HG02943 (cell line): ENCODE measurements around the gene RPS6KC1.
"Not testable (repeated sequence)": the region's sequence is repeated elsewhere in the genome, so short reads cannot be mapped to it uniquely, and the experiment has no call there.

Experiments
- ATAC-seq: cut with Tn5 transposase; IDR thresholded peaks from one replicate; pipeline ENCODE4 v1.9.1; 2021; ENCODE audit warnings: mild to moderate bottlenecking, low read depth, moderate library complexity; ENCODE audit not compliant: unreplicated experiment

Gene RPS6KC1

DNA sequence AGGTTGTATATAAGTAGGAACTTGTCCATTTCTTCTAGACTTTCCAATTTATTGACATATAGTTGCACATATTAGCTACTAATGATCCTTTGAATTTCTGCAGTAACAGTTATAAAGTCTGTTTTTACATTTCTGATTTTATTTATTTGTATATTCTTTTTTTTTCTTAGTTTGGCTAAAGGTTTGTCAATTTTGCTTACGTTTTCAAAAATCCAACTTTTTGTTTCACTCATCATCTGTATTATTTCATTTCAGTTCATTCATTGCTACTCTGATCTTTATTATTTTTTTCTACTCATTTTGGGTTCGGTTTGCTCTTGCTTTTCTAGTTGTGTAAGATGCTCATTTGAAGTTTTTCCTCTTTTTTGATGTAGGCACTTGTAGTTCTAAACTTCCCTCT lies 97.9 kb downstream of the RPS6KC1 start:
- ATAC-seq = no peak

- ATAC-seq = not testable (repeated sequence)
These were observed 99.0 kb downstream of the RPS6KC1 start for GRCh38 chr1:213150090-213150489.

DNA sequence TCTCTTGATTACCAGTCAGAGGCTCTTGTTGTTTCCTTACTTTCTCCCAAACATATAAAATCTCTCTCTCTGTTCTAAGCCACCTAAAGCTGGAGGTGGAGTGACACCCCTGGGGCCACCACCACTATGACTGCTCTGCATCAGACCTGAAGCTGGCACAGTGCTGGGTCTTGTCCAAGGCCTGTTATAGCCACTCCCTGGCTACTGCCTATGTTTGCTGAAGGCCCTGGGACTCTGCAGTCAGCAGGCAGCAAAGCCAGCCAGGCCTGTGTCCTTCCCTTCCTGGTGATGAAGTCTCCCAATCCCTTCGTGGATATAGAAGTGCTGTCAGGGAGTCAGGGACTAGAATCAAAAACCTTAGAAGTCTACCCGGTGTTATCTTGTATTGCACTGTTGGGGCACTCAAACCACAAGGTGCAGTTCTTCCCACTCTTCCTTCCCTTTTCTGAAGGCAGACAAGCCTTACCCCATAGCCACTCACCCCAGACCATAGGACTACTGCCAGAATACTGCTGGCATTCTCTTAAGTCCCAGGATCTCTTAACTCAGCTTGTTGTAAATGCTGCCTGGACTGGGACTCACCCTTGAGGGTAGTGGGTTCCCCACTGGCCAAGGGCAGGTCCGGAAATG lies 103.1 kb downstream of the RPS6KC1 start:
- ATAC-seq = no peak

DNA sequence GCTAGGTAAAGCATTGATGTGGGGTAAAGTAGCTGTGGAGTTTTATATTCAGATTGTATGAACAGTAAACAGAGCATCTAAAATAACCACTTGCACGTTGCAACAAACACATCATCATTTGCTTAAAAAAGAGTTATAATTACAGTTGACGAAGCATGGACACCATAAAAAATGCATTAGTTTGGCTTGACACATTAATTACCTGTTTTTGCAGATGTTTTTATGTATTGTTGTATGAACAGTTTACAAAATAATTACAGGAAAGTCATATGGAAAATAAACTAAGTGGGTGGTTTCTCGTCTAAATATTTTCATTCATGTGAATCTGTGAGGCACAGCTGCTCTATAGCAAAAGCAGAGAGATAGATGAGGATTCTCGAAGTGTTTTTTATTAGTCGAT lies 108.3 kb downstream of the RPS6KC1 start:
- ATAC-seq = no peak

- not testable (repeated sequence) for ATAC-seq
These were observed 109.4 kb downstream of the RPS6KC1 start for GRCh38 chr1:213160442-213160841.

DNA sequence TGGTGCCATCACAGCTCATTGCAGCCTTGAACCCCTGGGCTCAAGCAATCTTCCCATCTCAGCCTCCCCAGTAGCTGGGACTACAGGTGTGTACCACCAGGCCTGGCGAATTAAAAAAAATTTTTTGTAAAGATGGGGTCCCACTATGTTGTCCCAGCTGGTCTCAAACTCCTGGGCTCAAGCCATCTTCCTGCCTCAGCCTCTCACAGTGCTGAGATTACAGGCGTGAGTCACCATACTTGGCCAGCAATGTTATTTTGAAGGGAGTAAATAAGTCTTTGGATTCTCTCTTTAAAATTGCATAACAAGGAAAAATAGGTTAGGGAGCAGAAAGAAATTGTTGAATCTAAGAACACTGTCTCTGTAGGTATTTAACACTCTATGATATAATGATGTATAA lies 111.3 kb downstream of the RPS6KC1 start:
- ATAC-seq = no peak

DNA sequence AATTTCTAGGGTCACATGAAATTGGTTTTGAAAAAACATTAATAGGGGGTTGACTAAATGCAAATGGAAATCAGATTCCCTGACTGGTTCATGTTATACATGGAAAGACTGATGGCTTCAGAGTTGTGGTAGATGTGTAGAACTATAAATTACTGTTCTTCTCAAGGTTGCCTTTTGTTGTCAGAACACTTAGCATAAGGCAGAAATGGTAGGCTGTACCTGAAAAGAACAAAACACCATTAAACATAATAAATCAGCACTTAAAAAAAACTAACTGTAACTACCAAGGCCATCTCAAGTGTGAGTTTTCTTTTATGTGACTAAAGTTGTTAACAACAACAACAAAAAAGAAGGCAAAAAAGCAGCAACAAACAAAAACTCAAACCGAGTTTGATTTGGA lies 111.8 kb downstream of the RPS6KC1 start:
- no peak for ATAC-seq

- ATAC-seq = no peak
These were observed 112.3 kb downstream of the RPS6KC1 start for GRCh38 chr1:213163278-213163711.

DNA sequence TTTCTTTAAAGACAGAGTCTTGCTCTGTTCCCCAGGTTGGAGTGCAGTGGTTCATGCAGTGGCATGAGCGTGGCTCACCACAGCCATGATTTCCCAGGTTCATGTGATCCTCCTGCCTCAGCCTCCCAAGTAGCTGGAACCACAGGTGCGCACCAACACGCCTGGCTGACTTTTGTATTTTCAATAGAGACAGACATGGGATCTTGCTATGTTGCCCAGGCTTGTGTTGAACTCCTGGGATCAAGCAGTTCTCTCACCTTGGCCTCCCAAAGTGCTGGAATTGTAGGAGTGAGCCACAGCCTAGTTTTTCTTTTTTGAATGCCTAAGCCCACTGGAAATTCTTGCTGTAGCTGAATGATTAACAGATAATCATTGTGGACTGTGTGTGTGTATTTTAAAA lies 113.5 kb downstream of the RPS6KC1 start:
- ATAC-seq = no peak

- ATAC-seq = no peak
These were observed 115.8 kb downstream of the RPS6KC1 start for GRCh38 chr1:213166852-213167251.

GRCh38 chr1:213171711-213172110 lies 120.7 kb downstream of the RPS6KC1 start:
- ATAC-seq = no peak

- no peak for ATAC-seq
These were observed 125.3 kb downstream of the RPS6KC1 start for GRCh38 chr1:213176341-213176740.

GRCh38 chr1:213179784-213180183 lies 128.7 kb downstream of the RPS6KC1 start:
- ATAC-seq = no peak

- ATAC-seq = no peak
These were observed 129.8 kb downstream of the RPS6KC1 start for GRCh38 chr1:213180833-213181232.

- ATAC-seq = no peak
These were observed 132.1 kb downstream of the RPS6KC1 start for GRCh38 chr1:213183036-213183672.

DNA sequence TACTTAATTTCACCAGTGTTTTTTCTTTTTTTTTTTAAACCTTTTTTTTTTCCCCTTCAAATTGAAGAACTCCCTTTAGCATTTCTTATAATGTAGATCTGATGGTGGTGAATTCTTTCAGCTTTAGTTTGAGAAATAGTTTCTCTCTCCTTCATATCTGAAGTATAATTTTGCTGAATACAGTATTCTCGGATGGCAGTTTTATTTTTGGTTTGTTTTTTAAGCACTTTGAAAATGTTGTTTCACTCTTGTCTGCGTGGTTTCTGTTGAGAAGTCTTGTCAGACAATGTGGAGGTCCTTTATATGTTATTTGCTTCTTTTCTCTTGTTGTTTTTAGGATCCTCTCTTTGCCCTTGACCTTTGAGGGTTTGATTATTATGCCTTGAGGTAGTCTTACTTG lies 135.1 kb downstream of the RPS6KC1 start:
- ATAC-seq = no peak

DNA sequence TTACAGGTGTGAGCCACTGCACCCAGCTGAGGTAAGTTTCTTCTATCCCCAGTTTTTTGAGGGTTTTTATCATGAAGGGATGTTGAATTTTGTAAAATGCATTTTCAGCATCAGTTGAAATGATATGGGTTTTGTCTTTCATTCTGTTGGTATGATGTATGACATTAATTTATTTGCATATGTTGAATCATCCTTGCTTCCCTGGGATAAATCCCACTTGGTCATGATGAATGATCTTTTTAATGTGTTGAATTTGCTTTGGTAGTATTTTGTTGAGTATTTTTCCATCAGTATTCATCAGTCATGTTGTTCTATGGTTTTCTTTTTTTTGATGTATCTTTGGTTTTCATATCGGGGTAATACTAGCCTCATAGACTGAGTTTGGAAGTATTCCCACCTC lies 141.0 kb downstream of the RPS6KC1 start:
- ATAC-seq = no peak

DNA sequence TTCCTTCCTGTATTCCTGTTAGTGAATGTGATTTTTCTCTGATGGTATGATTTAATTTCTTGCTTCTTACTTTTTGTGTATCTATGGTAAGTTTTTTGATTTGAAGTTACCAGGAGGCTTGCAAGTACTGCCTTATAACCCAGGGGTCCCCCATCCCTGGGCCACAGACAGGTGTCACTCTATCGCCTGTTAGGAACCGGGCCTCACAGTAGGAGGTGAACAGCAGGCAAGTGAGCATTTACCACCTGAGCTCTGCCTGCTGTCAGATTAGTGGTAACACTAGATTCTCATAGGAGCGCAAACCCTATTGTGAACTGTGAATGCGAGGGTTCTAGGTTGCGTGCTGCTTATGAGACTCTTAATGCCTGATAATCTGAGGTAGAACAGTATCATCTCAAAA lies 143.3 kb downstream of the RPS6KC1 start:
- no peak for ATAC-seq

DNA sequence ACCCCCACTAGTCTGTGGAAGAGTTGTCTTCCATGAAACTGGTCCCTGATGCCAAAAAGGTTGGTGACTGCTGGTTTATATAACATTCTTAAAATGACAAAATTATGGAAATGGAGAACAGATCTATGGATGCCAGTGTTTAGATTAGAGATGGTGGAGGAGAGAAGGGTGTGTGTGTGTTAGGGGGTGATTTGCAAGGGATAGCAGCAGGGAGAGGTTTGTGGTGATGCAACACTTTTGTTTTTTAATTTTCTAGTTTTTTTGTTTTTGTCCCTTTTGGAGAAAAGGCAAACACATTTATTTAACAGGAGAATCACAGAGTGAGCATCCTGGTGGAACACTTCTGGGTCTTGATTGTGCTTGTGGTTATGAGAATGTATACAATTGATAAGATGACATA lies 143.8 kb downstream of the RPS6KC1 start:
- no peak for ATAC-seq

DNA sequence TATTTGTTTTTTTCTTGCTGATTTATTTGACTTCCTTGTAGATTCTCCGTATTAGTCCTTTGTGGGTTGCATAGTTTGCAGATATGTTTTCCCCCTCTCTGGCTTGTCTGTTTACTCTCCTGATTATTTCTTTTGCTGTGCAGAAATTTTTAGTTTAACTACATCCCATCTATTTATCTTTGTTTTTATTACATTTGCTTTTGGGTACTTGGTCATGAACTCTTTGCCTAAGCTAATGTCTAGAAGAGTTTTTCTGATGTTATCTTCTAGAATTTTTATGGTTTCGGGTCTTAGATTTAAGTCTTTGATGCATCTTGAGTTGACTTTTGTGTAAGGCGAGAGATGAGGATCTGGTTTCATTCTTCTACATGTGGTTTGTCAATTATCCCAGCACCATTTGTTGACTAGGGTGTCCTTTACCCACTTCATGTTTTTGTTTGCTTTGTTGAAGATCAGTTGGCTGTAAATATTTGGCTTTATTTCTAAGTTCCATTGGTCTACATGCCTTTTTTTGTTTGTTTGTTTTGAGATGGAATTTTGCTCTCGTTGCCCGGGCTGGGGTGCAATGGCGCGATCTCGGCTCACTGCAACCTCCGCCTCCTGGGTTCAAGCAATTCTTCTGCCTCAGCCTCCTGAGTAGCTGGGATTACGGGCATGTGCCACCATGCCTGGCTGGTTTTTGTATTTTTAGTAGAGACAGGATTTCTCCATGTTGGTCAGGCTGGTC lies 145.4 kb downstream of the RPS6KC1 start:
- not testable (repeated sequence) for ATAC-seq

DNA sequence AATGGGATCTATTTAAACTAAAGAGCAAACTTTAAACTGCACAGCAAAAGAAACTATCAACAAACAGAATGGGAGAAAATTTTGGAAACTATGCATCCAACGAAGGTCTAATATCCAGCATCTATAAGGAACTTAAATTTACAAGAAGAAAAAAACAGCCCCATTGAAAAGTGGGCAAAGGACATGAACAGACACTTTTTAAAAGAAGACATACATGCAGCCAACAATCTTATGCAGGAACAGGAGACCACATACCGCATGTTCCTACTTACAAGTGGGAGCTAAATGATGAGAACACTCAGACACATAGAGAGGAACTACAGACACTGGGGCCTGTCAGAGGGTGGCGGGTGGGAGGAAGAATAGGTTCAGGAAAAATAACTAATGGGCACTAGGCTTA lies 149.6 kb downstream of the RPS6KC1 start:
- no peak for ATAC-seq
